Measurements from ENCODE around the gene CNGB1.

The CNGB1 gene

DNA sequence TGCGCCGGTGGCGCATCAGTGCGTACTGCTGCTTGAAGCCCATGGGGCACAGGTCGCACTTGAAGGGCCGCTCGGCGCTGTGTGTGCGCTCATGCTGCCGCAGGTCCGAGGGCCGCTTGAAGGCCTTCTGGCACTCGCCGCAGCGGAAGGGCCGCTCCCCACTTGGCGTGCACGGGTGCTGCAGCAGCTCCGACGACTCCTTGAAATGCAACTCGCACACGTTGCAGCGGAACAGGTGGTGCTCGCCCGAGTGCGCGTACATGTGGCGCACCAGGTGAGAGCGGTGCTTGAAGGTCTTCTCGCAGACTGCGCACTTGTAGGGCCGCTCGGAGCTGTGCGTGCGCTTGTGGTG, 26.2 kb upstream of the CNGB1 start:
- no peak overlapping the region for H3K4me3 ChIP-seq (ENCODE audit: low read depth, low read length, poor library complexity, severe bottlenecking)
- H4K20me1 ChIP-seq (ENCODE audit: insufficient read depth, low read length), result no peaks in the 10 kb centered on the region
- H3K36me3 ChIP-seq (ENCODE audit: insufficient read depth, low read length), result peaks cover 19% of the 10 kb centered on the region
- H3K27ac ChIP-seq (ENCODE audit: low read depth, low read length, poor library complexity, severe bottlenecking), result no peak overlapping the region
- H2AFZ ChIP-seq (ENCODE audit: low read length), result no peak overlapping the region
- H3K4me1 ChIP-seq (ENCODE audit: insufficient read depth, low read length, severe bottlenecking), result peaks cover 18% of the 10 kb centered on the region
- H3K79me2 ChIP-seq (ENCODE audit: insufficient read depth, low read length), result no peaks in the 10 kb centered on the region
- no peaks in the 10 kb centered on the region for H3K27me3 ChIP-seq (ENCODE audit: insufficient read depth, low read length)
- H3K9me3 ChIP-seq (ENCODE audit: low read length), result no peaks in the 10 kb centered on the region
- TF ChIP-seq, protein P1, sequence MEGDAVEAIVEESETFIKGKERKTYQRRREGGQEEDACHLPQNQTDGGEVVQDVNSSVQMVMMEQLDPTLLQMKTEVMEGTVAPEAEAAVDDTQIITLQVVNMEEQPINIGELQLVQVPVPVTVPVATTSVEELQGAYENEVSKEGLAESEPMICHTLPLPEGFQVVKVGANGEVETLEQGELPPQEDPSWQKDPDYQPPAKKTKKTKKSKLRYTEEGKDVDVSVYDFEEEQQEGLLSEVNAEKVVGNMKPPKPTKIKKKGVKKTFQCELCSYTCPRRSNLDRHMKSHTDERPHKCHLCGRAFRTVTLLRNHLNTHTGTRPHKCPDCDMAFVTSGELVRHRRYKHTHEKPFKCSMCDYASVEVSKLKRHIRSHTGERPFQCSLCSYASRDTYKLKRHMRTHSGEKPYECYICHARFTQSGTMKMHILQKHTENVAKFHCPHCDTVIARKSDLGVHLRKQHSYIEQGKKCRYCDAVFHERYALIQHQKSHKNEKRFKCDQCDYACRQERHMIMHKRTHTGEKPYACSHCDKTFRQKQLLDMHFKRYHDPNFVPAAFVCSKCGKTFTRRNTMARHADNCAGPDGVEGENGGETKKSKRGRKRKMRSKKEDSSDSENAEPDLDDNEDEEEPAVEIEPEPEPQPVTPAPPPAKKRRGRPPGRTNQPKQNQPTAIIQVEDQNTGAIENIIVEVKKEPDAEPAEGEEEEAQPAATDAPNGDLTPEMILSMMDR (IDR thresholded peaks at IDR 0.05; ENCODE audit: low read length), result no peak
- TF ChIP-seq EZH2 (IDR thresholded peaks at IDR 0.05; ENCODE audit: borderline replicate concordance, low read length), result no peak
- no peaks in the 10 kb centered on the region for H3F3A ChIP-seq (ENCODE audit: insufficient read depth, low read length)
- H3K9ac ChIP-seq (ENCODE audit: low read length), result no peak overlapping the region
- no peak overlapping the region for H3K4me2 ChIP-seq (ENCODE audit: low read length)
- no peaks in the 10 kb centered on the region for H3K9me2 ChIP-seq (ENCODE audit: low read depth, low read length)

DNA sequence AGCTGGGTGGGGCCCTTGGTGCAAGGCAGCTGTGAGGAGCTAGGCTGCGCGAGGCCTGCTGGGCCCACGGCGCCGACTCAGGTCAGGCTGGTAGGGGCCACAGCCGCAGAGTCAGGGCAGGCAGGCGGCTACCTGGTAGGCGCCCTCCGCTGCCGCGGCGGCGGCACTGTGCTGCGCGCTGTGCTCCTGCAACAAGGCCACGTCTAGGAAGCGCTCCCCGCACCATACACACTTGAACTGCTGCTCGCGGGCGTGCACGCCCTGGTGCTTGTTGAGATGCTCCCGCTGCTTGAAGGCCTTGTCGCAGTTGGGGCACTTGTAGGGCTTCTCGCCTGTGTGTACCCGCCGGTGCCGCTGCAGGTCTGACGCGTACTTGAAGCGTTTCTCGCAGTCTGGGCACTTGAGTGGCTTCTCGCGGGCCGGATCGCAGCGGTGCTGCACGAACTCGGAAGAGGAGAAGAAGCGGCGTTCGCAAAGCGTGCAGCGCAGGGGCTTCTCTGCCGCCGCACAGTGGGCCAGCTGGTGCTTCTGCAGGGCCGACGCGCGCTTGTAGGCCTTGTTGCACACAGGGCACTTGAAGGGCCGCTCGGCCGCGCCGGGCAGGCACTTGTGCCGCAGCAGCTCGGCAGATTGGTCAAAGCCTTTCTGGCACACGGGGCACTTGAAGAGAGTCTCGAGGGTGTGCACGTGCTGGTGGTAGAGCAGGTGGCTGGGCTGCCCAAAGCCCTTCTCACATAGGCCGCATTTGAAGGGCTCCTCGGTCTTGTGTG, 25.7 kb upstream of the CNGB1 start:
- Histone ChIP-seq H3K9me3 (ENCODE audit: low read length) (no peaks in the 10 kb centered on the region), H3K9ac (ENCODE audit: low read length) (no peak overlapping the region), H3K4me2 (ENCODE audit: low read length) (no peak overlapping the region), H3K36me3 (ENCODE audit: insufficient read depth, low read length) (peaks cover 19% of the 10 kb centered on the region), H3K27me3 (ENCODE audit: insufficient read depth, low read length) (no peaks in the 10 kb centered on the region), H3K9me2 (ENCODE audit: low read depth, low read length) (no peaks in the 10 kb centered on the region), H3K4me3 (ENCODE audit: low read depth, low read length, poor library complexity, severe bottlenecking) (no peak overlapping the region), H4K20me1 (ENCODE audit: insufficient read depth, low read length) (no peaks in the 10 kb centered on the region), H3F3A (ENCODE audit: insufficient read depth, low read length) (no peaks in the 10 kb centered on the region), H2AFZ (ENCODE audit: low read length) (no peak overlapping the region), H3K79me2 (ENCODE audit: insufficient read depth, low read length) (no peaks in the 10 kb centered on the region), H3K27ac (ENCODE audit: low read depth, low read length, poor library complexity, severe bottlenecking) (no peak overlapping the region), H3K4me1 (ENCODE audit: insufficient read depth, low read length, severe bottlenecking) (peaks cover 12% of the 10 kb centered on the region)
- TF ChIP-seq, protein P1 (IDR thresholded peaks at IDR 0.05; ENCODE audit: low read length), result no peak
- no peak for TF ChIP-seq EZH2 (IDR thresholded peaks at IDR 0.05; ENCODE audit: borderline replicate concordance, low read length)

DNA sequence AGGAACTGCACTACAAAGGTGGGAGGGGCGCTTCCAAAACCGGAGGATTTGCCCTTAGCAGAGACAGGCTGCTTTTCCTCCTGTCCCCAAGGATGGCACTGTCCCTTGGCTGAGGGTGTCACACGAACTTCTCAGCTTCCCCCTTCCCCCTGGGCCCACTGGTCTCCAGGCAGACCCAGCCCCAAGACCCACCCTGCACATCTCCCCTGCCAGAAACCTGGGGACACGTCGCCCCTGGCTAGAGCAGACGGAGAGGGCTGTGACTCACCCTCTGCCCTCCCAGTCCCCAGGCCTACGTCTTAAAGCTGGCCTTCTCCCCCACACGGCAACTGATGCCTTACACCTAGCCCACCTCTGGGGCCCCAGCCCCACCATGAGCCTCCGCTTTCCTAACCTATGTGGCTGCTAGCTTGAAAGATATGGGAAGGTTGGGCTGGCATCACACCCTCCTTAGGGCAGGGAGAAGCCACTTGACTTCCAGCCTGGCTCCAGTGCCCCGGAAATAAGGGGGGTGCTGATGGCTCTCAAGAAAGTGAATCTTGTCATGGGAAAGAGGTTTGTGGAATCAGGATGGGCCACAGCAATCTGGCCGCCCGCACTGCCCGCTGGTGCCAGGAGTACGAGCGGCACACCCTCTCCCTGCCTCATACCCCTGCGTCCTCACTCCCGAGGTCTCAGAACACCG, 24.9 kb upstream of the CNGB1 start:
- no peak overlapping the region for H3K4me3 ChIP-seq (ENCODE audit: low read depth, low read length, poor library complexity, severe bottlenecking)
- H3K27me3 ChIP-seq (ENCODE audit: insufficient read depth, low read length), result 0 out of 2 replicates have a peak, but pooled peaks cover 6% of the 10 kb centered on the region
- H4K20me1 ChIP-seq (ENCODE audit: insufficient read depth, low read length), result no peaks in the 10 kb centered on the region
- H3K9me2 ChIP-seq (ENCODE audit: low read depth, low read length), result no peaks in the 10 kb centered on the region
- no peaks in the 10 kb centered on the region for H3K79me2 ChIP-seq (ENCODE audit: insufficient read depth, low read length)
- TF ChIP-seq, protein P1 (IDR thresholded peaks at IDR 0.05; ENCODE audit: low read length), result no peak
- no peak for TF ChIP-seq EZH2 (IDR thresholded peaks at IDR 0.05; ENCODE audit: borderline replicate concordance, low read length)
- H3K36me3 ChIP-seq (ENCODE audit: insufficient read depth, low read length), result peaks cover 19% of the 10 kb centered on the region
- no peak overlapping the region for H2AFZ ChIP-seq (ENCODE audit: low read length)
- H3K27ac ChIP-seq (ENCODE audit: low read depth, low read length, poor library complexity, severe bottlenecking), result no peak overlapping the region
- no peak overlapping the region for H3K4me2 ChIP-seq (ENCODE audit: low read length)
- no peaks in the 10 kb centered on the region for H3K9me3 ChIP-seq (ENCODE audit: low read length)
- peaks cover 12% of the 10 kb centered on the region for H3K4me1 ChIP-seq (ENCODE audit: insufficient read depth, low read length, severe bottlenecking)
- no peaks in the 10 kb centered on the region for H3F3A ChIP-seq (ENCODE audit: insufficient read depth, low read length)
- no peak overlapping the region for H3K9ac ChIP-seq (ENCODE audit: low read length)

Data from OCI-LY1 (cell line).